ENCODE measurements around the gene SPATA24. TPM values are rescaled to one million over a fixed set of nuclear protein-coding genes. Genes with fewer than 3 reads are reported as not detected.
A peak's percentile ranks its signal among the peaks of the same experiment; 100 is the strongest.

The SPATA24 gene
- total and polyA plus RNA-seq, 2 of the 8 experiments (the other 6 are each of a cell fraction or from before 2014, with no cell fraction given), result 5.8 to 9.4 TPM

- POLR2A ChIA-PET (ENCODE audit: partially characterized antibody), result interaction anchor here (0.6 to 2.2 kb wide), 11 partner anchors 9 to 121 kb away, joined by 3 to 8 read pairs (median 4); partner anchors contain the start of genes DNAJC18 and MATR3
- no peak for TF ChIP-seq MAFK (IDR thresholded peaks at IDR 0.05; ENCODE audit: low read depth, low read length)
- TF ChIP-seq EP300 (IDR thresholded peaks at IDR 0.05; ENCODE audit: borderline replicate concordance in 1 of 2, low read depth in 2 of 2, low read length in 2 of 2), result no peak
- no peak for TF ChIP-seq CBX5 (IDR thresholded peaks at IDR 0.05; ENCODE audit: low read depth, low read length)
- no peak for TF ChIP-seq YY1 (IDR thresholded peaks at IDR 0.05; ENCODE audit: low read depth, low read length)
- no peak for TF ChIP-seq SAP30 (IDR thresholded peaks at IDR 0.05; ENCODE audit: insufficient read depth, insufficient replicate concordance, low read length)
- no peak for TF ChIP-seq KDM1A (IDR thresholded peaks at IDR 0.05; ENCODE audit: borderline replicate concordance, low read length)
- TF ChIP-seq HDAC2 (IDR thresholded peaks at IDR 0.05; ENCODE audit: borderline replicate concordance in 1 of 2, low read depth in 2 of 2, low read length in 2 of 2), result no peak
- no peak for TF ChIP-seq BCL11A (IDR thresholded peaks at IDR 0.05; ENCODE audit: low read depth in 2 of 2, low read length in 2 of 2)
- no peak for TF ChIP-seq RBBP5 (IDR thresholded peaks at IDR 0.05; ENCODE audit: borderline replicate concordance, low read depth, low read length)
- TF ChIP-seq ASH2L (IDR thresholded peaks at IDR 0.05; ENCODE audit: low read length), result no peak
- TF ChIP-seq TBP (IDR thresholded peaks at IDR 0.05; ENCODE audit: low read depth, low read length), result no peak
- TF ChIP-seq MAX (IDR thresholded peaks at IDR 0.05), result no peak
These were observed 573 bp upstream of the SPATA24 start for GRCh38 chr5:139404484-139404840.

More at GRCh38 chr5:139404484-139404840, 573 bp upstream of the SPATA24 start:
- H3K27ac ChIP-seq (ENCODE audit: low read depth, low read length), result no peak overlapping the region
- H3K9me3 ChIP-seq (ENCODE audit: insufficient read depth in 2 of 2, low read depth in 1 of 2, low read length in 1 of 2), result no peaks in the 10 kb centered on the region
- H3K9ac ChIP-seq (replicated peaks in 1 of 4; ENCODE audit: extremely low read depth in 1 of 4, low read depth in 3 of 4, low read length in 3 of 4), result peak overlapping the region in 1 of 4 experiments; percentile 58; a peak in 2 of 7 replicates
- peaks cover 0 to 6% (median 3%) of the 10 kb centered on the region in 4 experiments; a peak in 2 of 8 replicates for H3K36me3 ChIP-seq (ENCODE audit: control insufficient read depth in 2 of 4, insufficient read depth in 4 of 4, low read length in 3 of 4)
- no peak overlapping the region for H3K4ac ChIP-seq (replicated peaks; ENCODE audit: insufficient read length, low read depth, low read length)
- peak overlapping the region; percentile 74 to 96 for H3K4me2 ChIP-seq (ENCODE audit: insufficient read depth in 1 of 2, low read depth in 2 of 2, low read length in 2 of 2)
- no peak overlapping the region for H3K56ac ChIP-seq (replicated peaks; ENCODE audit: insufficient read length, low read depth, low read length)
- no peak overlapping the region for H4K91ac ChIP-seq (replicated peaks; ENCODE audit: insufficient read length, low read length)
- H2BK20ac ChIP-seq (ENCODE audit: low read length), result no peak overlapping the region
- H3K14ac ChIP-seq (ENCODE audit: insufficient read length), result no peak overlapping the region
- peak overlapping the region; percentile 22; the same call in 1 of the 2 replicates for H2AFZ ChIP-seq (ENCODE audit: low read length)
- no peak overlapping the region for H3K23ac ChIP-seq (ENCODE audit: insufficient read length)
- H3K27me3 ChIP-seq (replicated peaks in 1 of 4; ENCODE audit: control insufficient read depth in 3 of 4, extremely low read depth in 1 of 4, insufficient read depth in 3 of 4, low read length in 3 of 4), result 0 out of 7 replicates have a peak, but pooled peaks cover 0 to 4% (median 0%) of the 10 kb centered on the region in 4 experiments
- H2AK5ac ChIP-seq (ENCODE audit: low read depth, low read length), result no peak overlapping the region
- H3K4me3 ChIP-seq (ENCODE audit: extremely low read depth in 1 of 4, insufficient read depth in 2 of 4, low read depth in 3 of 4, low read length in 4 of 4), result peak overlapping the region; percentile 32 to 84 (median 75); a peak in 5 of 8 replicates
- no peak overlapping the region for H2BK120ac ChIP-seq (replicated peaks; ENCODE audit: low read depth, low read length)
- DNase-seq (ENCODE audit: low read depth in 1 of 2, low spot score in 2 of 2), result no peak
- H4K20me1 ChIP-seq (replicated peaks in 1 of 2; ENCODE audit: control insufficient read depth in 1 of 2, insufficient read depth in 2 of 2, low read length in 2 of 2), result peaks cover 0 to 1% of the 10 kb centered on the region in 2 experiments
- H2BK12ac ChIP-seq (ENCODE audit: low read depth, low read length), result peak overlapping the region; percentile 1; the same call in 1 of the 2 replicates
- FAIRE-seq, result no peak
- H3K4me1 ChIP-seq (replicated peaks in 1 of 4; ENCODE audit: control insufficient read depth in 3 of 4, insufficient read depth in 4 of 4, low read length in 3 of 4), result peaks cover 0 to 8% (median 4%) of the 10 kb centered on the region in 4 experiments; a peak in 6 of 7 replicates
- no peaks in the 10 kb centered on the region for H3K79me1 ChIP-seq (ENCODE audit: low read depth, low read length)
- peaks cover 4% of the 10 kb centered on the region; the same call in 1 of the 2 replicates for H3K23me2 ChIP-seq (ENCODE audit: low read depth, low read length)
- CTCF ChIA-PET (ENCODE audit: partially characterized antibody), result no interaction called here
- 90% methylated on average over 5 of the region's 5 CpGs; no CpG with 5 or more reads in 1 of the 2 experiments for WGBS, 2 experiments (ENCODE audit: extremely low coverage in 1 of 2, insufficient coverage in 1 of 2, insufficient read length in 1 of 2, insufficient replicate concordance in 2 of 2, low coverage in 1 of 2, low lambda C conversion rate in 2 of 2, missing lambda C conversion rate in 1 of 2)
- H4K8ac ChIP-seq (ENCODE audit: extremely low read depth, insufficient read depth, low read length), result no peak overlapping the region
- H3K79me2 ChIP-seq (ENCODE audit: control insufficient read depth in 1 of 2, insufficient read depth in 2 of 2, low read length in 2 of 2), result no peaks in the 10 kb centered on the region; a peak in 2 of 4 replicates
- H3K18ac ChIP-seq (ENCODE audit: extremely low read depth, low read length), result 0 out of 2 replicates have a peak overlapping the region, but pooled peaks have one; percentile 79
- H4K5ac ChIP-seq (ENCODE audit: insufficient read length, low read depth, low read length), result no peak overlapping the region
- H2BK5ac ChIP-seq (ENCODE audit: low read depth, low read length), result peak overlapping the region; percentile 86; the same call in 1 of the 2 replicates
- H2BK15ac ChIP-seq (ENCODE audit: low read length), result no peak overlapping the region

Data from H1 (cell line).